Esophagus muscularis mucosa (tissue), 4 donors: Measurements from ENCODE around the gene TMEM143. TPM values are rescaled to one million over a fixed set of nuclear protein-coding genes. Genes with fewer than 3 reads are reported as not detected.
A peak's percentile ranks its signal among the peaks of the same experiment; 100 is the strongest.

Experiments
- DNase-seq: peaks from one replicate; pipeline ENCODE4 v3.0.0-alpha.2; 2017; ENCODE audit errors: extremely low spot score
- H3K27ac ChIP-seq, 4 donors: fragments of 200-600 bp; sonication (generic); replicated peaks in 1 of 4; 1 replicate in 3 of 4; 2 replicates in 1 of 4; pipeline ENCODE4 v1.5.1; 2016 to 2019; ENCODE audit warnings: mild to moderate bottlenecking in 1 of 4
- H3K27me3 ChIP-seq, 4 donors: fragments of 200-600 bp; sonication (generic); one replicate each; pipeline versions ENCODE4 v1.5.1 to v1.6.0; 2016 to 2019
- H3K36me3 ChIP-seq, 4 donors: fragments of 200-600 bp; sonication (generic); one replicate each; pipeline ENCODE4 v1.5.1; 2016 to 2019
- H3K4me1 ChIP-seq, 4 donors: fragments of 200-600 bp; sonication (generic); one replicate each; pipeline ENCODE4 v1.5.1; 2016 to 2019
- H3K4me3 ChIP-seq, 4 donors: fragments of 200-600 bp; sonication (generic); 1 replicate in 2 of 4; 2 replicates in 2 of 4; pipeline ENCODE4 v1.5.1; 2016 to 2019; ENCODE audit warnings: mild to moderate bottlenecking in 4 of 4, moderate library complexity in 1 of 4
- H3K9me3 ChIP-seq, 4 donors: fragments of 200-600 bp; sonication (generic); 1 replicate in 3 of 4; 2 replicates in 1 of 4; pipeline ENCODE4 v1.5.1; 2016 to 2019
- EP300 ChIP-seq: sonication (generic); formaldehyde crosslinking; IDR thresholded peaks from one replicate; pipeline ENCODE4 v1.6.1; 2017; ENCODE audit warnings: antibody characterized with exemption
- POLR2A ChIP-seq: fragments of 450-650 bp; IDR thresholded peaks from one replicate; pipeline ENCODE4 v1.6.1; 2017; ENCODE audit warnings: antibody characterized with exemption, moderate library complexity, mild to moderate bottlenecking, low read depth
- POLR2AphosphoS5 ChIP-seq, 2 donors: sonication (generic); formaldehyde crosslinking; IDR thresholded peaks; one replicate each; pipeline ENCODE4 v1.6.1; 2017; ENCODE audit warnings: antibody characterized with exemption in 2 of 2
- WGBS: methylation state at CpG from one replicate; pipeline ENCODE4 v1.1.5; 2018; 5-methylcytosine and 5-hydroxymethylcytosine counted together
- intact Hi-C: fragments of 100-400 bp; cut with DNase I; formaldehyde crosslinking; loops from one replicate; pipeline ENCODE4 v1.15.1; 2023
- total RNA-seq, 4 donors: library from RNA; depleted of rRNA; stranded (reverse); fragments of >200 nt; gene quantifications; one replicate each; pipeline versions ENCODE4 v1.1.0 to v1.2.1, GENCODE V29; 2016
- TF ChIP-seq, protein P1 (sequence below), 3 experiments: fragments of 200-600 bp in 2 of 3; fragments of 450-650 bp in 1 of 3; sonication (generic) in 2 of 3; IDR thresholded peaks; one replicate each; pipeline ENCODE4 v1.5.1; 2017 to 2019; ENCODE audit warnings: antibody characterized with exemption in 3 of 3, mild to moderate bottlenecking in 2 of 3, moderate library complexity in 1 of 3

Gene TMEM143
- total RNA-seq, 4 donors from 2014 or later: 4.8 to 8.3 (median 7.1) TPM

DNA sequence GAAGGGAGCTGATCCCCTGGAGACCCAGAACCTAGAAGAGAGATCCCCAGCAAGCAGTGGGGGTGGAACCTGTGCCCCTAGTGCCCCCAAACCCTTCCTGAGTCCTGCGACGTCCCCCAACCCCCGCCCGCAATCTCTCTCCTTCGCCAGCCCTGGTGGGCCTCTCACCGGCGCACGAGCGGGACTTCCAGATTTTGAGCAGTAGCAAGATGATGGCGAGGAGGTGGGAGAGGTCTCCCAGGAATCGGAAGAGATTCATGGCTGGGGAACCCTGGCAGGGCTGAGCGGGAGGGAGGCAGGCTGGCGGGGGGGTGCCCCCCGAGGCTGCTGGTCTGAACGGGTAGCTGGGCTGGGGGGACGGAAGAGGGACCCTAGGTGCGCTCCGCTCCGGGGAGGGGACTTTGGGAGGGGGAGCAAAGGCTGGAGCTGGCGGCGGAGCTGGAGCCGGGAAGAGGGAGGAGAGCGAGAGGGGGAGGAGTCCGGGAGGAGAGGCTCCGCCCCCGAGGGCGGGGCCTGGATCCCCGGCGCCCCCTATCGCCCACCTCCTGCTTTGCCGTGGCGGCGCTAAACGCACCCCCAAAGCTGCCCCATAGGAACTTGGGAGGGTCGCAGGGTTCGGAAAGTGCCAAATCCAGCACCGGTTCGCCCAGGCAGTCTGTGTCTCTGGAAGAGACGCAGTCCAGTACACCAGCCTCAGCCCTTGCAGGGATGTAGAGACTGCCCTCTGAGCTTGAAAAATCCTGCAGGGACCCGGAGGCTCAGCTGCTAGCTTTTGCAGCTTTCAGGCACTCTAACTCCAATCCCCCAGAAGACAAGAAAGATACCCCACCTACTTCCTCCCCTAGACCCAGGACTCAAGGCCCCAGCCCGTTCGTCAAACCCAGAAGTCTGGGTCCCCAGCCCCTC, 27.6 kb upstream of the TMEM143 start, which contains the start of gene KDELR1:
TSS of gene KDELR1 (minus strand) at position 452 of the 906 bp plus-strand sequence. CDS start at position 259, 193 bp downstream.
- Histone ChIP-seq H3K4me3 (peak within 1 kb of the TSS; percentile 70 to 99 (median 90)), H3K4me1 (peaks cover 20 to 51% (median 39%) of the 10 kb centered on the region in 4 donors), H3K27ac (peak within 1 kb of the TSS; percentile 90 to 93 (median 92)), H3K36me3 (peaks cover 26 to 33% (median 31%) of the 10 kb centered on the region in 4 donors), H3K27me3 (peaks cover 7 to 46% (median 37%) of the 10 kb centered on the region in 4 donors), H3K9me3 (no peaks in the 10 kb centered on the region)
- DNase-seq: no peak
- intact Hi-C loops: loop anchor here (2.0 kb wide), 1 partner anchor 73 kb away; no protein-coding TSS in a partner anchor
- 53% methylated on average over 3 of the region's 42 CpGs for WGBS
- TF ChIP-seq POLR2A (no peak), POLR2AphosphoS5 (IDR thresholded peaks at IDR 0.05) (peak; percentile 62 to 86), EP300 (no peak)
- TF ChIP-seq, protein P1, sequence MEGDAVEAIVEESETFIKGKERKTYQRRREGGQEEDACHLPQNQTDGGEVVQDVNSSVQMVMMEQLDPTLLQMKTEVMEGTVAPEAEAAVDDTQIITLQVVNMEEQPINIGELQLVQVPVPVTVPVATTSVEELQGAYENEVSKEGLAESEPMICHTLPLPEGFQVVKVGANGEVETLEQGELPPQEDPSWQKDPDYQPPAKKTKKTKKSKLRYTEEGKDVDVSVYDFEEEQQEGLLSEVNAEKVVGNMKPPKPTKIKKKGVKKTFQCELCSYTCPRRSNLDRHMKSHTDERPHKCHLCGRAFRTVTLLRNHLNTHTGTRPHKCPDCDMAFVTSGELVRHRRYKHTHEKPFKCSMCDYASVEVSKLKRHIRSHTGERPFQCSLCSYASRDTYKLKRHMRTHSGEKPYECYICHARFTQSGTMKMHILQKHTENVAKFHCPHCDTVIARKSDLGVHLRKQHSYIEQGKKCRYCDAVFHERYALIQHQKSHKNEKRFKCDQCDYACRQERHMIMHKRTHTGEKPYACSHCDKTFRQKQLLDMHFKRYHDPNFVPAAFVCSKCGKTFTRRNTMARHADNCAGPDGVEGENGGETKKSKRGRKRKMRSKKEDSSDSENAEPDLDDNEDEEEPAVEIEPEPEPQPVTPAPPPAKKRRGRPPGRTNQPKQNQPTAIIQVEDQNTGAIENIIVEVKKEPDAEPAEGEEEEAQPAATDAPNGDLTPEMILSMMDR (IDR thresholded peaks at IDR 0.05): peak; percentile 84 to 94 (median 91)

DNA sequence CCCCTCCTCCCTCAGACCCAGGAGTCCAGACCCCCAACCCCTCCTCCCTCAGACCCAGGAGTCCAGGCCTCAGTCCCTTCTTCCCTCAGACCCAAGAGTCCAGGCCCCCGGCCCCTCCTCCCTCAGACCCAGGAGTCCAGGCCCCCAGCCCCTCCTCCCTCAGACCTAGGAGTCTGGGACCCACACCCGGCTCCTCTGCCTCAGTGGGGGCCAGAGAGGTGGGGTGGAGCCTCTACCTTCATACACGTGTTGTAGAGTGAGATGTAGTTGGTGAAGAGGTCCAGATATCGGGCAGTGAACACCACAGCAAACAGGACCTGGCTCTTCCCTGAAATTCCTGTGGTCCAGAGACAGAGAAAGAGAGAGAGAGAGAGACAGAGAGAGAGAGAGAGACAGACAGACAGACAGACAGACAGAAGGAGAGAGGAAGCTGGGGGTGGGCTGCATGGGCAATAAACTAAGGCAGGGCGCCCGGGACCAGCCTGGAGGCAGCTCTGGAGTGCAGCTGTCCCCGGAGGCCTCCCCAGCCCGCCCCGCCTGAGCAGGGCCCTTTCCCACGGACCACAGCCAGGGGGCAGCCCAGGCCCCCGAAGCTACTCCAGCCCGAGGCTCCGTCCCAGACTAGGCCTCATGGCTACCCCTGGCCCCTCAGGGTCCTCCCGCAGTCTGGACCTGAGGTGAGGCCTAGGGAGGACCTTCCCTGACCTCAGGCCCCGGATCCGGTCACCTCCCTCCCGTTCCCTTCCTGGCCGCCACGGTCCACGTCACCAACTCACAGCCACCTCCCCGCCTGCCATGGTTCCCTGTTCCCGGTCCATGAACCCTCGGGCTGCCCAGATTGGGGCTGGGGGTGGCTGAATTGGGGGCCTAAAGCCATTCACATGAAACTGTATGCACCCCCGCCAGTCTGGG, 26.7 kb upstream of the TMEM143 start:
- no peaks in the 10 kb centered on the region for H3K9me3 ChIP-seq
- no peak for DNase-seq
- peaks cover 20 to 49% (median 38%) of the 10 kb centered on the region in 4 donors for H3K4me1 ChIP-seq
- H3K27ac ChIP-seq: peak overlapping the region; percentile 90 to 93 (median 92)
- peaks cover 33 to 42% (median 40%) of the 10 kb centered on the region in 4 donors for H3K36me3 ChIP-seq
- H3K27me3 ChIP-seq: peaks cover 4 to 37% (median 28%) of the 10 kb centered on the region in 4 donors
- peak overlapping the region; percentile 70 to 99 (median 90) for H3K4me3 ChIP-seq
- TF ChIP-seq EP300 (no peak), POLR2AphosphoS5 (IDR thresholded peaks at IDR 0.05) (peak in 1 of 2 donors; percentile 31)
- TF ChIP-seq, protein P1 (IDR thresholded peaks at IDR 0.05): peak; percentile 69 to 84 (median 82)
- intact Hi-C loops: loop anchor here (2.0 kb wide), 1 partner anchor 72 kb away; no protein-coding TSS in a partner anchor
- WGBS: 2% methylated on average over 12 of the region's 24 CpGs

DNA sequence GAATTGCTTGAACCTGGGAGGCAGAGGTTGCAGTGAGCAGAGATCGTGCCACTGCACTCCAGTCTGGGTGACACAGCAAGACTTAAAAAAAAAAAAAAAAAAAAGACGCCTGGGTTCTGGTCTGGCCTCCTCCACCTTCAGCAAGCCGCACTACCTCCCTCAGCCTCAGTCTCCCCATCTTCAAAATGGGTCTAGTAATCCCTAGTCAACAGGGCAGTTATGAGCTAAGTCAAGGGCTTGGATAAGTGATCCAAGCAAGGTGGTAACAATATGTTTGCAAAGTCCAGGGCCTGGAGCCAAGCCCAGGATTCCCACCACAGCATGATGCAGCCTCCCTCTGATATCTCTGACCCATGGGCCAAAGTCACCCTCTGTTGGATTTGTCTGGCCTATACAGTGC, 23.2 kb upstream of the TMEM143 start:
- WGBS: 90% methylated on average over 3 of the region's 3 CpGs
- Histone ChIP-seq H3K4me3 (no peak overlapping the region), H3K4me1 (peaks cover 6 to 31% (median 19%) of the 10 kb centered on the region in 4 donors), H3K36me3 (peaks cover 54 to 77% (median 75%) of the 10 kb centered on the region in 4 donors), H3K27me3 (peaks cover 0 to 2% (median 0%) of the 10 kb centered on the region in 4 donors), H3K9me3 (no peaks in the 10 kb centered on the region), H3K27ac (no peak overlapping the region)
- no peak for TF ChIP-seq POLR2A
- TF ChIP-seq POLR2AphosphoS5 (IDR thresholded peaks at IDR 0.05): no peak
- TF ChIP-seq, protein P1 (IDR thresholded peaks at IDR 0.05): no peak
- TF ChIP-seq EP300: no peak
- no peak for DNase-seq
- intact Hi-C loops: no loop called here

- TF ChIP-seq POLR2A (no peak), POLR2AphosphoS5 (IDR thresholded peaks at IDR 0.05) (no peak), EP300 (no peak)
- TF ChIP-seq, protein P1 (IDR thresholded peaks at IDR 0.05): no peak
- intact Hi-C loops: no loop called here
- H3K27ac ChIP-seq: no peak overlapping the region
- H3K36me3 ChIP-seq: peaks cover 54 to 91% (median 85%) of the 10 kb centered on the region in 4 donors
- WGBS: 93% methylated on average over 7 of the region's 7 CpGs
- no peaks in the 10 kb centered on the region for H3K9me3 ChIP-seq
- H3K4me1 ChIP-seq: peaks cover 6 to 26% (median 16%) of the 10 kb centered on the region in 4 donors
- H3K4me3 ChIP-seq: no peak overlapping the region
- DNase-seq: no peak
- no peaks in the 10 kb centered on the region for H3K27me3 ChIP-seq
These were observed 21.8 kb upstream of the TMEM143 start for GRCh38 chr19:48385461-48386087.
